GM18511 (cell line): Measurements from ENCODE around the gene SGCA.
A peak's percentile ranks its signal among the peaks of the same experiment; 100 is the strongest.

Source experiments
- ATAC-seq: cut with Tn5 transposase; IDR thresholded peaks from one replicate; pipeline ENCODE4 v1.9.1; 2021; ENCODE audit warnings: mild to moderate bottlenecking, moderate library complexity; ENCODE audit not compliant: unreplicated experiment

SGCA gene

DNA sequence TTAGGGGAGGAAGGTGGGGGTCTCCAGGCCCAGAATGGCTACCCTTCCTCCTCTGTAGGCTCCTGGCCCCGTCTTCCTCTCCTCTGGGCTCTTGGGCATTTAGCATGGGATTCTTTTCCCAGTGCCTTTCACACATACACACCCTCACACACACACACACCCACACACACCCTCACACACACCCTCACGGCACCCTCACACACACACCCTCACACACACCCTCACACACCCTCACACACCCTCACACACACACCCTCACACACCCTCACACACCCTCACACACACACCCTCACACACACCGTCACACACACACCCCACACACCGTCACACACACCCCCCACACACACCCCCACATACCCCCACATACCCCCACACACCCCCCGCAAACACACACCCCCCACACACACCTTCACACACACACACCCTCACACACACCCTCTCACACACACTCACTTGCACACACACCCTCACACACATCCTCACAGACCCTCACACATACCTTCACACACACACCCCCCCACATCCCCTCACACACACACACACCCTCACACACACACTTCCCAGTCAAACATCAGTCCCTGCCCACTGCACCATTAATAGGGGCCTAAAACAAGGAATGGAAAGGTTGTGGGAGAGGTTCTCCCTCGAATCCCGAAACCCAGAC lies 845 bp downstream of the SGCA start:
- ATAC-seq: no peak

DNA sequence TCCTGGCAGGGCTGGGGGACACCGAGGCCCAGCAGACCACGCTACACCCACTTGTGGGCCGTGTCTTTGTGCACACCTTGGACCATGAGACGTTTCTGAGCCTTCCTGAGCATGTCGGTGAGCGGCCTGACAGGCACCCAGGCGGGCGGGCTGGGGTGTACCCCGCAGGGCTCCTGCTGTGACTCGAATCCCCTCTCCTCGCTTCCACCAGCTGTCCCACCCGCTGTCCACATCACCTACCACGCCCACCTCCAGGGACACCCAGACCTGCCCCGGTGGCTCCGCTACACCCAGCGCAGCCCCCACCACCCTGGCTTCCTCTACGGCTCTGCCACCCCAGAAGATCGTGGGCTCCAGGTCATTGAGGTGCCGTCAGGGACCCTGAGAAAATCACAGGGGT lies 1.6 kb downstream of the SGCA start:
- no peak for ATAC-seq

DNA sequence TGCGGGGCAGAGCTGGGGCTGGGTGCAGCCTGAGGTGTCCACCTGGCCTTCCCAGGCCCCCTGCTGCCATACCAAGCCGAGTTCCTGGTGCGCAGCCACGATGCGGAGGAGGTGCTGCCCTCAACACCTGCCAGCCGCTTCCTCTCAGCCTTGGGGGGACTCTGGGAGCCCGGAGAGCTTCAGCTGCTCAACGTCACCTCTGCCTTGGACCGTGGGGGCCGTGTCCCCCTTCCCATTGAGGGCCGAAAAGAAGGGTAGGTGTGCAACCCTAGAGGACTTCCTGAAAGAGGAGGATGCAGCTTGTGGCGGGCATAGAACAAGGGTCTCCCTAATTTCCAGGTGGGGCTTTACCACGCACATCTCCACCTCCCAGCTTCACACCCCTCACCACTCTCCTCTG lies 2.5 kb downstream of the SGCA start:
- ATAC-seq: no peak

DNA sequence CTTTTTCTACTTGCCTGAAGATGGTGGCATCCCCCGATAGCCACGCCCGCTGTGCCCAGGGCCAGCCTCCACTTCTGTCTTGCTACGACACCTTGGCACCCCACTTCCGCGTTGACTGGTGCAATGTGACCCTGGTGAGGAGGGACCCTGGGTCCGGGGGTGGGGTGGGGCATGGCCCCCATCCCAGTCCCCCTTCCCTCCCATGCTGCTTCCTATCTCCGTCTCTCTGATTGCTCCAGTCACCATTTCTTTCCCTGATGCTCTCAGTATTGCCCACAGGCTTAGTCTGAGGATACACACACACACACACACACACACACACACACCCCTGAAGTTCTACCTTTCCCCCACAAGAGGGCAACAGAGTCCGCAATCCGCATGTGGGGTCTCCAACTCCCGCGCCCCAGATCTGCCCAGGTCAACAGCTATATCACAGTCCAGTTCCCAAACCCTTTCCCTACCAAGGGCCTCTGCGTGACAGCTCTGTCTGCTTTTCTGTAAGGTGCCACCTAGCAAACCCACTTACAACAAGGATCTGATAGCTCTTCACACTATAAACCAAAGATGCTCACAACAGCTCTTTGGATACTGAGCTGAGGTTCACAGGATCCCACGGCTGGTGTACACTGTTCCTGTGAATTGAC lies 3.4 kb downstream of the SGCA start:
- ATAC-seq: no peak

DNA sequence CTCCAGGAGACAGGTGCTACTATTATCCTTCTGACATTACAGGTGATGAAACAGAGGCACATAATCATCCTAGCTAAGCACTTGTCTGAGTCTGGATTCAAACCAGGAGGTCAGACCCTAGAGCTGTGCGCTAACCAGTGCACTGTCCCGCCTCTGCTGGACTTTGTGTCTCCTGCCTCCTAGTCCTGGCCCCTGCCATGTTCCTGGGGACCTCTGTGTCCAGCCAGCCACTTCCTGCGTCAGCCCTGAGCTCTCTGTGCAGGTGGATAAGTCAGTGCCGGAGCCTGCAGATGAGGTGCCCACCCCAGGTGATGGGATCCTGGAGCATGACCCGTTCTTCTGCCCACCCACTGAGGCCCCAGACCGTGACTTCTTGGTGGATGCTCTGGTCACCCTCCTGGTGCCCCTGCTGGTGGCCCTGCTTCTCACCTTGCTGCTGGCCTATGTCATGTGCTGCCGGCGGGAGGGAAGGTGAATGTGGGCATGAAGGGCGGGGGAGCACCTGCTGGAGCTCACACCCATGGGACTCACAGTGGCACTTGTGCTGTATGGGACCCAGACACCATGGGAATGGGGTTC lies 4.2 kb downstream of the SGCA start:
- ATAC-seq: no peak

DNA sequence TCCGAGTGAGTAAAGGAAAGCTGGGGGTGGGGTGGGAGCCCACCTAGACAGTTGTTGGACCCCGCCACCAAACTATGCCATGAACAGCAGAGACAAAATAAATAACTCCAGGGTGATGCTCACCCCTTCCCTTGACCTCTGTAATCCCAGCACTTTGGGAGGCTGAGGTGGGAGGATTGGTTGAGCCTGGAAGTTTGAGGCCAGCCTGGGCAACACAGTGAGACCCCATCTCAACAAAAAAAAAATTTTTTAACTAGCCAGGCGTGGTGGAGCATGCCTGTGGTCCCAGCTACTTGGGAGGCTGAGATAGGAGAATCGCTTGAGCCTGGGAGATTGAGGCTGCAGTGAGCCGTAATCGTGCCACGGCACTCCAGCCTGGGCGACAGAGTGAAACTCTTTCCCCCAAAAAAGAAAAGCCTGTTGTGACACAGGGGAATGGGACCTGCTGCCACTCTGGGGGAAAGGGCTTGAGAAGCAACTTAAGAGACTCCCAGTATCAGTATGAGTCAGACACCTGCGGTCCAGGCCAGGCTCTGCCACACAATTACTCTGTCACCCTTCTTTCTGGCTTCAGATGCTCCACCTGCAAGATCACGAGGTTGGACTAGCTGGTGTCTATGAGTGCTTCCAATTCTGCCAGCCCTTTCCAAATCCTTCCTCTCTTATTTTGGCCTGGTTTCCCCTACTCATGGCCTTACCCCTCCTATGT lies 5.0 kb downstream of the SGCA start:
- ATAC-seq: peak; percentile 84

DNA sequence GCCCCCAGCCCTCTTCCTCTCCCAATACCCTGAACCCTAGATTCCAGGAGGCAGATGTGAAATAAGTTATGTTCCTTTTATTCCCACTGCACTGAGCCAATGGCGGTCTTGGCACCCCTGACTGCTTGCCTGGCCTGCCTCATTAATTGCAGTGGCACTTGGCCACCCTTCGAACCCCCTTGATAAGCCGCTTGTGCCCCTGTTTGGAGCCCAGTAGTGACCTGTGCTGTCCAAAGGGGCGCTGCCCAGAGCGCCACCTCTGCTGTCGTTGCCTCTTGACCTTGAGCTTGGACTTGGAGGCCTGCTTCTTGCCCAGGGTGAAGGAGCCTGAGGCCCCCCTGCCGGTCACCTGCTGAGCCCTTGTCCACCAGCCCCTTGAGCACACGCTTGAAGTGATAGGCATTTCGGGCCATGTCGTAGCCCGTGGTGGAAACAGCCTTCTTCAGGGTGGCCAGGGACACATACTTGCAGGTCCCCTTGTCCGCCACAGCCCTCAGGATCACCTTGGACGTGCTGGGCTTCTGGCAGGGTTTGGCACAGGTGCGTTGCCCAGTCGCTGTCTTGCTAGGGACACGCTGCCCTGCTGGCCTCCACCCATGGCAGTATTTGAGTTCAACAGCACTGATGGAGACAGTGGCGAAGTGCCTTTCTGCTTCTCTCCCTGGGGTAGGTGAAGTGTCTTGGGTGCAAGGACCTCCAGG lies 5.7 kb downstream of the SGCA start:
- no peak for ATAC-seq

DNA sequence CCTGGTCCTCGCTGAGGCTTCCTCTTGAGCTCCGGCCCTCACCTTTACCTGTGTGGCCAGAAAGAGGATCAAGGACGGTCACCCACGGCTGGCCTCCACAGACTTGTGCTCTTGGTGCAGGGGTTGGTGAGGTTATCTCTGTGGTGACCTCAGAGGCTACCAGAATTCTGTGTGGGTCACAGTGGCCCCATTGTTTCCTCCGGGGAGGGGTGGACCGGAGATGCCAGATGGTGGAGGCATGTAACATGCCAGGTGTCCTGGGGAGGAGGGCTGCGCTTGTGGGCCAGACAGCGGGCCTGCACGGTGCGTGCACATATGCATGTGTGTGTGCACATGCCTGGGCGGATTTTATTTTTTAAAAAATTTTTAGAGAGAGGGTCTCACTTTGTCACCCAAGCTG lies 6.3 kb downstream of the SGCA start:
- ATAC-seq: no peak

DNA sequence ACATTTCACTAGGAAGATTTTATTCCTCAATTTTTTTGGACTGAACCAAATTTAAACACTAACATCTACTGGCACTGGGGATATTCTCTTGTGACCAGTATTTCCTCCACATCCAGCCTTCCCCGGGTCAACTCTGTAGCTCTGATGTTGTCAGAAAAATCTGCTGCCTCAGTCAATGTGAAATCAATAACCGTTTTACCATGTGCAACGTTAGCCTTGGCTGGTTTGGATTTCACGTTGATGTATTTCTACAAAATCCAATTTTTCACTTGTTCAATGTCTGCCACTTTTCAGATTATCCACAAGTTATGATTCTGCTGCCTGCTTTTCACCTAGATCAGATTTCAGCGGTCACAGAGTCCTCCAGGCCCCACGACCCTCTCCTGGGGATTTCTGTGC lies 7.1 kb downstream of the SGCA start:
- ATAC-seq: no peak

DNA sequence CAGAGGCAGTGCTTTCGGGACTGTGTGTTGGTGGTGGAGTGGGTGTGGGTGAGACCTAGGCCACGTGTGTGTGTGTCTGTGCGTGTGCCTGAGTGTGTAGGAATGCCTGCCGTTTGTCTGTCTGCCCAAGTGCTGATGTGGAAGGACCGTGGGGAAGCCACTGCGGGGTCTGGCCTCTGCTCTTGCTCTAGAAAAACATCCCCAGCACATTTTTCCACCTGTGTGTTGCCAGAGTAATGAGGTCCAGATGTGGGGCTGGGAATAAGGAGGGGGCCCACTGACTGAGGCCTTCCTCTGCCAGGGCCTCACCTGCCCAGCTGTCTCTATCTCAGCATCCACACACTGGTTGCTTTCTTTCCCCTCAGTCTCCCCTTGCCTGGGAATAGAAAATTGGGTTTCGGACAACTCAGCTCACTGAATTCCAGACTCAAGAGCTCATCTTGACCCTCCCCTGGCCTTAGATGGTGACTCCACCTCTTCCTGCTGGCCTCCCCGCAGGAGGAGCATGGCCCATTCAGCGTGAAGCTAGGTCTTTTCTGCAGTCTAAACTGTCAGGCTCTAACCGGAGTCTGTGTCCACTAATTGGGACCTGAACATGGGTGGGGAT lies 7.6 kb downstream of the SGCA start:
- ATAC-seq: no peak

DNA sequence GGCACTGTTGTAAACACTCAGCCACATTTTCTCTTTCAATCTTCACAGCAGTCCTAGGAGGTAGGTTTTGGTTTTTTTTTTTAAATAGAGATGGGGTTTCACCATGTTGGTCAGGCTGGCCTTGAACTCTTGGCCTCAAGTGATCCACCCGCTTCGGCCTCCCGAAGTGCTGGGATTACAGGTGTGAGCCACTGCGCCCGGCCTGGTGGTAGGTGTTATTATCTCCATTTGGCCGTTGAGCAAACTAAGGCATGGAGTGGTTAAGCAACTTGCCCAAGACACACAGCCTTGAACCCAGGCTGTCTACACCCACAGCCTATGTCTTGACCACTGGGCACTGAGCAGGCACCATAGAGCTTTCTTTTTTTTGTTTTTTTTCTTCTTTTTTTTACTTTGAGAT lies 8.6 kb downstream of the SGCA start:
- no peak for ATAC-seq

DNA sequence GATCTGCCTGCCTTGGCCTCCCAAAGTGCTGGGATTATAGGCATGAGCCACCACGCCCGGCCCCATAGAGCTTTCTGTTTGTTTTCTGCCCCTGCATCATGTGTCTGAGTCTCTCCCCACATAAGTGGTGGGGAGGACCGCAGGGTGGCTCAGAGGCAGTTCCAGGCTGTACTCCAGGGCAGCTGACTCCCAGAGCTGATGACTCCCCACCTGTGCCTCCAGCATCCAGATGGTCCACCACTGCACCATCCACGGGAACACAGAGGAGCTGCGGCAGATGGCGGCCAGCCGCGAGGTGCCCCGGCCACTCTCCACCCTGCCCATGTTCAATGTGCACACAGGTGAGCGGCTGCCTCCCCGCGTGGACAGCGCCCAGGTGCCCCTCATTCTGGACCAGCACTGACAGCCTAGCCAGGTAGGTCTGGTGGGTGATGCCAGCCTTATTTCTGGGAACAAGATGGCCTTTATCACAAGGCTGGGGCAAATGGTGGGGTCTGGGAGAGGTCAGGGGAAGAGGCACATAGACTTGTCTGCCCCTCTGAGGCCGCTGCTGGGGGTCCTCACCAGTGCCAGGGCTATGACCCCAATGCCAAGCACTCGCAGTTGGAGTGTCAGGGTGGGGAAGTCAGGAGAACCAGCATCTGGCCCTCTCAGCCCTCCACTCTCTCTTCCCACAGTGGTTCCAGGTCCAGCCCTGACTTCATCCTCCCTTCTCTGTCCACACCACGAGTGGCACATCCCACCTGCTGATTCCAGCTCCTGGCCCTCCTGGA lies 9.4 kb downstream of the SGCA start:
- no peak for ATAC-seq

DNA sequence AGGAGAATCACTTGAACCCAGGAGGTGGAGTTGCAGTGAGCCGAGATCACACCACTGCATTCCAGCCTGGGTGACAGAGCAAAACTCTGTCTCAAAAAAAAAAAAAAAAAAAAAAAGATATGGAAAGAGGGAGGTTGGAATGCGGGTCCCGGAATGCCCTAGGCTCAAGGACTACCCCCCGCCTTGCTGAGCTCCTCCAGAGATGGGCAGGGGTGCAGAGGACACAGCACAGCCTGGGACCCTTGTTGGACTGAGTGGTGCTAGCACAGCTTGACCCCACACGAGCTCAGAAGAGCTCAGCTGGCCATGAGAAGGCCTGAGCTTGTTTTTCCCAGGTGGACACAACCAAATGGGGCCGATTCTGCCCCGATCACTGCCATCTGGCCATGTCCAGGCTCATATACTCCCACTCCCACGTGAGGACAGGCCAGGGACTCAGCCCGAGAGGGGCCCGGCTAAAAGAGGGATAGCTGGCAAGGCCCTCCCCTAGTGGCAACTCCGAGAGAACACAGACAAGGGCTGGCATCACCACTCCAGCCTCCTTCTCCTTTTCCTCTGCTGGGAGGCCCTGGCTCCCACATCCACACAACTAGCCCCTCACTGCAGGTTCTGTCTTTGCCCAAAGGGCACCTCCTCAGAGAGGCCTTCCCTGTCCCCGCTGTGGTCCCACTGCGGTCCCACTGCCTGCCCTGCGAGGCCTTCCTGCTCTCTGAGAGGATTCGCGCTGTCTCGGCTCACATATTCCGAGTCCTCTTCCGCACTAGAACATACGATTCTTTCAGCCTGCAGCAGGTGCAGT lies 11.0 kb downstream of the SGCA start:
- no peak for ATAC-seq

DNA sequence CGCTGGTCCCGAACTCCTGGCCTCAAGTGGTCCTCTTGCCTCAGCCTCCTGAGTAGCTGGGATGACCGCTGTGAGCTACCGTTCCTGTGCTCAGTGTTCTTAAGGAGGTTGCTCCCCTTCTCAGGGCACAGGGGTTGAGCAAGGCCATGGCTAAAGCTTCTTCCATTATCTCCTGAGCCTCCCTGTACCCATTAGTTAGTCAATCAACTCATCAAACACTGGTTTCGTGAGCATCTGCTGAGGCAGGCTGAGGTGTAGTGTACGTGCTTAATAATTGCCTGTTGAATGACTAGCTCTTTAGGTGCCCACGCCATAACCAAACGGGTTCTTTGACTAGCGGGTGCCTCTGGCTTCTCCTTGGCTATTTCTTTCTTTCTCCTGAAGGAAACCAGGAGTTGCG lies 11.7 kb downstream of the SGCA start:
- no peak for ATAC-seq

DNA sequence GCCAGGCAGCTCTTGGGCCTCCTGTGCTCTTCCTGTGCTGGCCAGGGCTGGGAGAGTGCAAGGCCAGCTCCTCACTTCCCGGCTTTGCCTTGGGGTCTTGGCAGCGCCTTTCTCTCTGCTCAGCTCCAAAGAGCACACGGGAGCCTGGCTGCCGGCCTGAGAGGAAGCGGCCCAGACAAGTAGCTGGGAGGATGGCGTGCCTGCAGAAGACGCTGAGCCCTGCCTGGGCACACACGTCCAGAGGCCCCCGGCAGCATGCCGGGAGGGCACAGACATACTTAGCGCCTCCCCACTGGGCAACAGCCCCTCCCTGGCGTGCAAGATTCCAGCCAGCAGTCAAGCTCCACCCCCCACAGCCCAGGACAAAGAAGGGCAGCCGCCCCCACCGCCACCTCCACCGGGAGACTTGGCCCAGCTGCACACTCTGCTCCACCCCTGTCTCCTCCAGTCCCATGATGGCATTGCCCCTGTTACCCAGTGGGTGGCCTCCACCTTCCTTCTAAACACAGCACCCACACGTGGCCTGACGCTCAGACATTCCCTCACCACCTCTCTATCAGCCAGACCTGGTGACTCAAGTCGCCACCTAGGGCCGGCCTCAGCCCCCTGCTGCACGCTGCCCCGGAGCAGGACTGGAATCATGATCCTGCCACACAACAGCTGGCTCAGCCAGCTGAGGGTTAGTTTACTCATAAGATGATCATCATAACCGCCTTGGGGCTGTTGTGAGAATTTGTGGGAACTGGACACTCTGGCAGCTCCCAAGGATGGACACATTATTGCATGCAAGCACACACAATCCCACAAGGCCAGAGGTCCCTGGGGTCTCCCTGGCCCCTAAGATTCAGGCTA lies 12.4 kb downstream of the SGCA start:
- ATAC-seq: no peak

DNA sequence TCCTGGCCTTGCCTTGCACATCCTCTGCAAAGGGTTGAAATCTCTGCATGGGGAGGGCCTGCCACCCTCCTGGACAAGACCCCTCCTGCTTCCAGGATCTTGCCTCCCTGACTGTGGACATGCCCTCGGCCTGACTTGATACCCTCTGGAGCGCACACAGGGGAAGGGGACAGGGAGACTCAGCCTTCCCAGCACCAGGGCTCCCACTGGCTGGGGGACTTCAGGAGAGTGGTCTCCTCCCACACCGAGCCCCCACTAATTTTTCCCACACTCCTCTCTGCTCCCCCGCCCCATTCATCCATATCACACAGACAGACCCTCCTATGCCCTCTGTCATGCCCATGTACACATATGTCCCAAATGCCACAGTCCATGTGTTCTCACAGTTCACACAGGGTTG lies 14.3 kb downstream of the SGCA start:
- no peak for ATAC-seq

DNA sequence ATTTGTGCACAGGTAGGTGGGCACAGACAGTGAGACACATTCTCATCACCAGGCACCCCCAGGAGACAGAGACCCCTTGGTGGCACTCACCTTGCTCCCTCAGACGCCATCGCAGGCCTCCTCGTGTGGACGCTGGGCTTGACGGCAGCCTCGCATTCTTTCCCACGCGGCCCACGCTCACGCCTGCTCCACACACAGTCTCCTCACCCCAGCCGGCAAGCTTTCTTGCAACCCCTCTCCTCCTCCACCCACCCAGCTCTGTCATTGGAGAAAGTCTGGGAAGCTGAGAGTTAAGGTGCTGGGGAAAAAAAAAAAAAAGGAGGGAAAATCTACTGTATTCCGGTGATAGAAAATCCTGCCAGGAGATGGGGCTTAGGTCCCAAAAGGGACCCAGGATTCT lies 14.8 kb downstream of the SGCA start:
- ATAC-seq: no peak

DNA sequence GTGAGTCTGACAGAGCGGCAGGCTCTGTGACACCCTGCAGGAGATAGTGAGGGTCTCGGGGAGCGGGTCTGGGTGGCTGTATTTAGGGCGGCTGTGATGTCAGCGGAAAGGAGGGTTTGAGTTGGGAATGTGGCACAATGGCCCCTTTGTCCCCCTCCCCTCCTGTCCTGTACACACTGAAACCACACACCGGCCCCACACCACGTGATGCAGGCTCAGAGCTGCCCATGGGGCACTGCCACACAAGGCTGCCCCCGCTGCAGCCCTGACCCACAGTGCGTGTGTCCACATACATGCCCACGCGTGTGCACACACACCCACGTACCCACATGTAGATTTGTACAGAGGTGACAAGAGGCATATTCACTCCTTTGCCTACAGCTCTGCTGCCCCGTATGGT lies 15.3 kb downstream of the SGCA start:
- no peak for ATAC-seq
